RWPE1 (cell line): ENCODE measurements around the gene TDRD7.

Experiments
- CTCF ChIA-PET: fragments of 350-600 bp; sonication (Branson Sonifier 250); formaldehyde crosslinking; extraction: SDS; loops from one replicate; lab custom pipeline; 2021; lab: Yijun Ruan, JAX
- POLR2A ChIA-PET: fragments of 400-600 bp; formaldehyde crosslinking; extraction: SDS; loops from one replicate; lab custom pipeline; 2020; ENCODE audit warnings: antibody characterized with exemption; ENCODE audit not compliant: low non-redundant PET; lab: Yijun Ruan, JAX
- DNase-seq: peaks from one replicate; pipeline ENCODE4 v3.0.0; 2012; ENCODE audit warnings: low spot score
- H3K27ac ChIP-seq: fragments of 450-650 bp; 2 replicates; pipeline ENCODE4 v1.5.1; 2017
- CTCF ChIP-seq: fragments of 450-650 bp; conservative IDR thresholded peaks from 2 replicates; pipeline ENCODE4 v1.5.1; 2017; ENCODE audit warnings: low read depth, mild to moderate bottlenecking

The TDRD7 gene

GRCh38 chr9:97510797-97511654 lies 99.1 kb downstream of the TDRD7 start:
- no peak for DNase-seq
- H3K27ac ChIP-seq, result no peak overlapping the region
- TF ChIP-seq CTCF, result no peak
- CTCF ChIA-PET, result interaction anchor here (0.6 to 1.5 kb wide), 5 partner anchors 9 to 42 kb away, joined by 3 to 7 read pairs (median 5); partner anchors contain the start of gene TMOD1
- POLR2A ChIA-PET, result no interaction called here

GRCh38 chr9:97511655-97512427 lies 99.9 kb downstream of the TDRD7 start:
- ChIA-PET POLR2A (no interaction called here), CTCF (interaction anchor here (1.4 kb wide), 1 partner anchor 10 kb away, joined by 5 read pairs; the partner anchor contains the start of gene TMOD1)
- no peak for TF ChIP-seq CTCF
- DNase-seq, result no peak
- no peak overlapping the region for H3K27ac ChIP-seq

- DNase-seq, result no peak
- POLR2A ChIA-PET, result no interaction called here
- CTCF ChIA-PET, result interaction anchor here (0.6 to 0.7 kb wide), 3 partner anchors 12 to 150 kb away, joined by 3 to 4 read pairs (median 4); no protein-coding TSS in a partner anchor
- TF ChIP-seq CTCF, result no peak
- no peak overlapping the region for H3K27ac ChIP-seq
Measured at GRCh38 chr9:97512966-97513560, 101.2 kb downstream of the TDRD7 start.

GRCh38 chr9:97514531-97514930 lies 102.6 kb downstream of the TDRD7 start:
- POLR2A ChIA-PET, result no interaction called here
- no peak overlapping the region for H3K27ac ChIP-seq
- no peak for TF ChIP-seq CTCF
- DNase-seq, result no peak
- CTCF ChIA-PET, result no interaction called here

- POLR2A ChIA-PET, result no interaction called here
- CTCF ChIA-PET, result interaction anchor here (0.6 kb wide), 1 partner anchor 659 kb away, joined by 3 read pairs; no protein-coding TSS in a partner anchor
- no peak overlapping the region for H3K27ac ChIP-seq
- DNase-seq, result no peak
- no peak for TF ChIP-seq CTCF
Measured at GRCh38 chr9:97515662-97516061, 103.8 kb downstream of the TDRD7 start.

GRCh38 chr9:97516111-97516510 lies 104.2 kb downstream of the TDRD7 start:
- ChIA-PET POLR2A (no interaction called here), CTCF (interaction anchor here (0.7 kb wide), 1 partner anchor 11 kb away, joined by 3 read pairs; no protein-coding TSS in a partner anchor)
- no peak for TF ChIP-seq CTCF
- no peak overlapping the region for H3K27ac ChIP-seq
- no peak for DNase-seq
